Measurements from ENCODE around the gene SNCA.

DNA sequence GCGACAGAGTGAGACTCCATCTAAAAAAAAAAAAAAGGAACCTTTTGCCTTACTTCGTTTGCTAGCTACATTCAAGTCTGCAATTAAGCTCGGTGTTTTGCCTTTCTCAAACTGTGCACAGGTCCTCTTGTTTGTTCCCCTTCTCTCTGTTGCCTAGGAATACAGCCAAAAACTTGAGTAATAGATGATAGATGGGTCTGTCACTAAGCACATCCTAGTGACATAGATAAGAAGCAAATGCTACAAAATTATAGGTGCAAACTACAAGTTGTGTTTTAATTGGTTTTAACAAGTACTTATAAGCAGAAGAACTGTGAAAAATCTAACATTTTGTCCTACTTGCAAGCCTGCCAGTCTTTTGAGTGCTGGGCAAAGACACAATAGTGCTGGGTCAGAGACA lies 95.2 kb downstream of the SNCA start:
- TF ChIP-seq, protein P1, sequence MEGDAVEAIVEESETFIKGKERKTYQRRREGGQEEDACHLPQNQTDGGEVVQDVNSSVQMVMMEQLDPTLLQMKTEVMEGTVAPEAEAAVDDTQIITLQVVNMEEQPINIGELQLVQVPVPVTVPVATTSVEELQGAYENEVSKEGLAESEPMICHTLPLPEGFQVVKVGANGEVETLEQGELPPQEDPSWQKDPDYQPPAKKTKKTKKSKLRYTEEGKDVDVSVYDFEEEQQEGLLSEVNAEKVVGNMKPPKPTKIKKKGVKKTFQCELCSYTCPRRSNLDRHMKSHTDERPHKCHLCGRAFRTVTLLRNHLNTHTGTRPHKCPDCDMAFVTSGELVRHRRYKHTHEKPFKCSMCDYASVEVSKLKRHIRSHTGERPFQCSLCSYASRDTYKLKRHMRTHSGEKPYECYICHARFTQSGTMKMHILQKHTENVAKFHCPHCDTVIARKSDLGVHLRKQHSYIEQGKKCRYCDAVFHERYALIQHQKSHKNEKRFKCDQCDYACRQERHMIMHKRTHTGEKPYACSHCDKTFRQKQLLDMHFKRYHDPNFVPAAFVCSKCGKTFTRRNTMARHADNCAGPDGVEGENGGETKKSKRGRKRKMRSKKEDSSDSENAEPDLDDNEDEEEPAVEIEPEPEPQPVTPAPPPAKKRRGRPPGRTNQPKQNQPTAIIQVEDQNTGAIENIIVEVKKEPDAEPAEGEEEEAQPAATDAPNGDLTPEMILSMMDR (IDR thresholded peaks at IDR 0.05): no peak
- no peak for TF ChIP-seq ZFX (IDR thresholded peaks at IDR 0.05; ENCODE audit: borderline replicate concordance)

Data from 22Rv1 (cell line).